ENCODE results near the gene KCNA1. TPM values are rescaled to one million over a fixed set of nuclear protein-coding genes. Genes with fewer than 3 reads are reported as not detected.
A peak's percentile ranks its signal among the peaks of the same experiment; 100 is the strongest.
"Not testable (repeated sequence)": the region's sequence is repeated elsewhere in the genome, so short reads cannot be mapped to it uniquely, and the experiment has no call there.

Gene KCNA1
- total RNA-seq: under 1 TPM in 1 of 2 donors, not detected in 1; 0.05 TPM
- long read RNA-seq, donor 1: 0 reads
- long read RNA-seq, donor 2: 0 reads

DNA sequence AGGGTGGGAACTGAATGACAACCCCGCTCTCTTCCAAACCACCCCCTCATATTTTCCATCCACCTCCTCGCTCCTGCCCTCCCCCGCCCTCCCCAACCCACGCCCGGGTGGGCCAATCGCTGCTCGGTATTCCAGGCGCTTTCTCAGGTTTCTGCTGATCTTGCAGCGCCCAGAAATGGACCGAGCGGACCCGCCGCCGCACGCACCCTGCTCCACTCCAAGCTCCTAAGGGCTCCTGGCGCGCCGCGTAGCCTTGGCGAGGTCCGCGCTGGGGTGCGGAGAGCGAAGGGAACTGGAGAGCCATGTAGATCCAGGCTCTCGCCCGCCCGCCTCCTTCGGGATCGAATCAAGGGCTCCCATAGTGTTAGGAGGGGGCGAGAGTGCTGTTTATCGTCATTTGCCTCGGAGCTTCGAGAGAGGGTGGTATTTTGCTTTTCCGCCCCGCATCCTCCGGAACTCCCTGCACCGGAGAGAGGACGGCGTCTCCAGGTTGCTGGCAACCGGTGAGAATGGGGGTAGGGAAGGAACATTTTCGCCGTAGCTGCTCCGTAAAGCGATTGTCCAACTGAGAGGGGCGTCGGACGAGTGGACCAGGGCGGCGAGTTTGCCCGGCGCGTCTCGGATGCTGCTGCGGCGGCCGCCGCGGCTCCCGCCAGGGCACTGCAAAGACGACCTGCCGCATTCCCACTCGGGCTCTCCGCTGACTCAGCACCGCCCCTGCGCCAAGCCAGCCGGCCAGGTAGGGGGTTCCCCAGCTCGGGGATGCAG, at the start of gene KCNA1:
KCNA1 (plus strand) TSS at position 172 of the 768 bp plus-strand sequence. CDS start 1,474 bp downstream, outside the sequence.
- no peak for DNase-seq (ENCODE audit: low spot score)
- intact Hi-C loops (cut with DNase I): no loop called here

DNA sequence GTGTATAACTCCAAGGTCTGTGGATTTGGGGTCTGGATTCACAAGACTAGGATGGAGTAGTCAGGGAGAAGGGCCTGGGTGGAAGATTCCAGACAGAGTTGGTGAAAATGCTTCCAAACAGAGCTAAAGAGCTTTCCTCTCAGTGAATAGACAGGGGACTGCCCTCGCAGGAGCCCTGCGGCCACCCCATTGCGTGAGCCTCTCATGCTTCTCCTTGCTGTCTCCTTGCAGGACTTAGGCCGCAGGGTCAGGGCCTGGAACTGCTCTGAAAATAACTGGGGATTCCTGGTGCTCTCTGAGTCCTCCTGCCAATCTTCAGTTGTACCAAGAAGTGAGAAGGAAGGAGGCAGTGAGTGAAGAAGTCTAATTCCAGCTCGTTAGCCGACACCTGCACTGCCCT, 49.0 kb upstream of the KCNA1 start:
- intact Hi-C loops (cut with DNase I): no loop called here
- DNase-seq (ENCODE audit: low spot score): peak; percentile 35

DNA sequence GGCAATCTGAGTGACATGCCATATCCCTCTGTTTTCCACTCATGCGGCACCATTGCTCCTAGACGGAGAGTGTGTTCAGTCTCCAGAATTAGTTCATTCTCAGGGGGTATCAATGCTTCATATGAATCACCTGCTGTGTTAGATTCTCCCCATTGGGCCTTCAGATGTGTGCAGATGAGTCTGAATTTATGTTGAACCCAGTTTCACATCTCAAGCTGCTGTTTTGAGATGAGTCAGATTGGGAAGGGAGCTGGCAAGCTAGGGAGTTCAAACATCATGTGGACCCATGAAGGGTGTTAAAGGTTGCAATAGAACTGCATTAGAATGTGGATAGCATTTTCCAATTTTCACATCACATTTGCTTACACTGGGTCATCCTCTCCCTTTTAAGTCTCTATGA, 46.9 kb upstream of the KCNA1 start:
- no peak for DNase-seq (ENCODE audit: low spot score)
- intact Hi-C loops (cut with DNase I): no loop called here

- intact Hi-C loops (cut with DNase I): no loop called here
- no peak for DNase-seq (ENCODE audit: low spot score)
Observed at GRCh38 chr12:4864575-4864974, 45.1 kb upstream of the KCNA1 start.

- DNase-seq (ENCODE audit: low spot score): no peak
- intact Hi-C loops (cut with DNase I): no loop called here
Observed at GRCh38 chr12:4865246-4865645, 44.5 kb upstream of the KCNA1 start.

GRCh38 chr12:4866299-4866698, 43.4 kb upstream of the KCNA1 start:
- no peak for DNase-seq (ENCODE audit: low spot score)

DNA sequence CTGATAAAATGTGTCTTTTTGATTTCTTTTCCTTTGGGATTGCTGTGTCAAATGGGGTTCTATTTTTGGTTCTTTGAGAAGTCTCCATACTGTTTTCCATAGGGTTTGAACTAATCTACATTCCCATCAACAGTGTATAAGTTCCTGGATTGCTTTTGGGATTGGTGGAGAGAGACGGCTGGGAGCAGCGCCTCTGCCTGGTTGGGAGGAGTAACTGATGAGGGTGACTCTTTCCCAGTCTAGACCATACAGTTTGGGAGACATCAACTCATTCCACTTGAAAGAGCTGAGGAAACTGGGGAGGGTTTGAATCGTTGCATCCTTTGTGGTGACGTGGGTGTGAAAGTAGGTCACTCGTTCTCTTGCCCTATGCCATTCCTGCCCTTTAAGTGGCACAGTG, 42.3 kb upstream of the KCNA1 start:
- no peak for DNase-seq (ENCODE audit: low spot score)
- intact Hi-C loops (cut with DNase I): no loop called here

More at GRCh38 chr12:4866299-4866698, 43.4 kb upstream of the KCNA1 start:
- intact Hi-C loops (cut with DNase I): no loop called here

DNA sequence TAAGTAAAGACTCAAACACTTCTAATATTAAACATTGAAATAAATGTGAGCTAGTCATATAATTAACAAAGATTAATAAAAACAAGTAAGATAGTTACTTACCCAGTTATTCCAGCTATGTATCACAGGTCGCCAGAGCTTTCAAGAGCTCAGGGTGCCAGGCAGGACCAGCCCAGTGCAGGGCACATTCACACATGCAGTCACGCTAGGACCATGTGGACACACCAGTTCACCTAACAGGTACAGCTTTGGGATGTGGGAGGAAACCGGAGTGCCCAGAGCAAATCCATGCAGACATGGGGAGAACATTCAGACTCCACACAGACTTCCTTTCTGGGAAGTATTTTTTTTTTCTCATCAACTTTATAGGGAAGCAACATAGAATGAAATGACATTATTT, 39.3 kb upstream of the KCNA1 start:
- no peak for DNase-seq (ENCODE audit: low spot score)
- intact Hi-C loops (cut with DNase I): no loop called here

GRCh38 chr12:4871514-4871913, 38.2 kb upstream of the KCNA1 start:
- intact Hi-C loops (cut with DNase I): no loop called here
- no peak for DNase-seq (ENCODE audit: low spot score)

GRCh38 chr12:4873947-4874346, 35.8 kb upstream of the KCNA1 start:
- intact Hi-C loops (cut with DNase I): no loop called here
- no peak for DNase-seq (ENCODE audit: low spot score)

DNA sequence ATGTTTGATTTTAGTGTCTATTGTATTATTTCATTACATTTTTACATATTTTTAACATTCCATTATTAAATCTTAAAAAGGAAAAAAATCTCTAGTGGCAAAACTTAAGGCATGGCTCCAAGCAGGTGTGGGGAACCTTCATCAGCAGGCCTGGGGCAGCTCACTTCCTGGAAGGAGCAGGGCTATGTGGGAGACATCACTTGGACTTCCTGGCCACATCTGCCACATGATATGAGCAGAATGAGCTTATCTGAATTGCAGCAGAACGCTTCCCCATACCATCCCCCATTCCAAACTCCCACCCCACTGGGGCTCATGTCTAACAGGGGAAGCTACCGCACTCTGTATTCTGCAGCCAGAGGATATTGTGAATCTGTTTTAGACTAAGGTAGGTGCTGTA, 35.0 kb upstream of the KCNA1 start:
- no peak for DNase-seq (ENCODE audit: low spot score)
- intact Hi-C loops (cut with DNase I): no loop called here

DNA sequence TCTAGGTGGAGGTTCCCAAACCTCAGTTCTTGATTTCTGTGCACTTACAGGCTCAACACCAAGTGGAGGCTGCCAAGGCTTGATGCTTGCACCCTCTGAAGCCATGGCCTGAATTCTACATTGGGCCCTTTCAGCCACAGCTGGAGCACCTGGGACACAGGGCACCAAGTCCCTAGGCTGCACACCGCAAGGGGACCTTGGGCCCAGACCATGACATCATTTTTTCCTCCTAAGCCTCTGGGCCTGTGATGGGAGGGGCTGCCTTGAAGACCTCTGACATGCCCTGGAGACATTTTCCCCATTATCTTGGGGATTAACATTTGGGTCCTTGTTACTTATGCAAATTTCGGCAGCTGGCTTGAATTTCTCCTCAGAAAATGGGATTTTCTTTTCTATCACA, 30.2 kb upstream of the KCNA1 start:
- intact Hi-C loops (cut with DNase I); DNase-seq (ENCODE audit: low spot score): not testable (repeated sequence)

- intact Hi-C loops (cut with DNase I): no loop called here
- no peak for DNase-seq (ENCODE audit: low spot score)
Observed at GRCh38 chr12:4881266-4882064, 28.2 kb upstream of the KCNA1 start.

DNA sequence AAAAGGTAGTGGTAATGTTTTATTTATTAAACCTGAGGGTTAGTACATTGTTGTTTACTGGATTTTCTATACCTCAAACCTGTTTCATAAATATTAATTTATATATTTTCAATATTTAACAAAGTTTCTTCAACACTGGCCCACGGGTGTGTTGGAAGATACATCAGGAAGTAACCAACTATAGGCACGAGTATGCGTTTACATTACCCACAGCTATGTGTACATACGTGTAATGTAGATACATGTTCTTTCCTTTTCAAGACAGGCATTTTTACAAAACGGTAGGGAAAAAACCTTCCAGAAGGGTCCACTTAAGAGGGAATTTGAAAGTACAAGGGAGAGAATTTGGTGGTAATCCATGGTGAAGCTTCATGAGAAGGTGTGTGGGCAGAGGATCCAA, 17.8 kb upstream of the KCNA1 start:
- DNase-seq (ENCODE audit: low spot score): no peak
- intact Hi-C loops (cut with DNase I): no loop called here

GRCh38 chr12:4892418-4892817, 17.3 kb upstream of the KCNA1 start:
- intact Hi-C loops (cut with DNase I): no loop called here
- DNase-seq (ENCODE audit: low spot score): no peak

DNA sequence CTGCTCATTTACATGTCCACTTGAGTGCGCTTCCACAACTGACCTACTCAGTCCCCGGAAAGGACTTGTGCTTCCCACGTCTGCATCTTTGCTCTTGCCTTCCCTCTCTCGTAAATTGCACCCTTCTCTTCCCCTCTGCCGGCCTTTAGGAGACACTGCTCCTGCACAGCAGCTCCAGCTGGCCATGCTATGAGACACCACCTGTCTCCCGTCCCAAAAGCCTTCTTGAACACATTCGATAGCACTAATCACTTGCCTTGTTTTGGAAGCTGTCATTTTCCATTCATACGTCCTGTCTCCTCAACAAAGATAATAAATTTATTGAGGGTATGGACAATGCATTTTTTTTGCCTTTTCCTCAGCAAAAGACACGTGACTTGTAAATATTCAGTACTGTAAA, 15.7 kb upstream of the KCNA1 start:
- intact Hi-C loops (cut with DNase I): no loop called here
- no peak for DNase-seq (ENCODE audit: low spot score)

GRCh38 chr12:4899364-4899763, 10.3 kb upstream of the KCNA1 start:
- DNase-seq (ENCODE audit: low spot score): no peak
- intact Hi-C loops (cut with DNase I): no loop called here

GRCh38 chr12:4900327-4900726, 9.4 kb upstream of the KCNA1 start:
- no peak for DNase-seq (ENCODE audit: low spot score)

GRCh38 chr12:4905316-4905715, 4.4 kb upstream of the KCNA1 start:
- intact Hi-C loops (cut with DNase I): no loop called here
- DNase-seq (ENCODE audit: low spot score): no peak

More at GRCh38 chr12:4900327-4900726, 9.4 kb upstream of the KCNA1 start:
- intact Hi-C loops (cut with DNase I): no loop called here

GRCh38 chr12:4908684-4909409, 858 bp upstream of the KCNA1 start:
- intact Hi-C loops (cut with DNase I): no loop called here
- no peak for DNase-seq (ENCODE audit: low spot score)
